Smooth muscle cell (in vitro differentiated cells): ENCODE measurements around the gene BRMS1. TPM values are rescaled to one million over a fixed set of nuclear protein-coding genes. Genes with fewer than 3 reads are reported as not detected.

ENCODE experiments used
- DNase-seq: peaks from one replicate; lab custom pipeline; 2025; ENCODE audit not compliant: unreplicated experiment; lab: John Stamatoyannopoulos, UW
- H2AFZ ChIP-seq: fragments of 200-600 bp; sonication (generic); 2 replicates; pipeline ENCODE4 v1.6.0; 2016; ENCODE audit warnings: antibody characterized with exemption, low read depth, mild to moderate bottlenecking
- H3F3A ChIP-seq: fragments of 200-600 bp; sonication (generic); 2 replicates; pipeline ENCODE4 v1.6.0; 2017; ENCODE audit warnings: antibody characterized with exemption, low read depth
- H3K27ac ChIP-seq: fragments of 200-600 bp; sonication (generic); 2 replicates; pipeline ENCODE4 v1.5.1; 2016; ENCODE audit warnings: low read depth, mild to moderate bottlenecking
- H3K27me3 ChIP-seq: fragments of 200-600 bp; sonication (generic); 2 replicates; pipeline ENCODE4 v1.6.1; 2016; ENCODE audit warnings: low read depth, mild to moderate bottlenecking
- H3K36me3 ChIP-seq: fragments of 200-600 bp; sonication (generic); 2 replicates; pipeline ENCODE4 v1.5.1; 2016; ENCODE audit warnings: low read depth
- H3K4me1 ChIP-seq: fragments of 200-600 bp; sonication (generic); 2 replicates; pipeline ENCODE4 v1.5.1; 2016; ENCODE audit warnings: low read depth
- H3K4me2 ChIP-seq: fragments of 200-600 bp; sonication (generic); 2 replicates; pipeline ENCODE4 v1.6.0; 2016; ENCODE audit warnings: mild to moderate bottlenecking
- H3K4me3 ChIP-seq: fragments of 200-600 bp; sonication (generic); 2 replicates; pipeline ENCODE4 v1.5.1; 2016; ENCODE audit warnings: mild to moderate bottlenecking
- H3K79me2 ChIP-seq: fragments of 200-600 bp; sonication (generic); 2 replicates; pipeline ENCODE4 v1.6.0; 2016; ENCODE audit warnings: low read depth, mild to moderate bottlenecking
- H3K9ac ChIP-seq: fragments of 200-600 bp; sonication (generic); 2 replicates; pipeline ENCODE4 v1.6.0; 2016; ENCODE audit warnings: low read depth
- H3K9me3 ChIP-seq: fragments of 200-600 bp; sonication (generic); replicated peaks from 2 replicates; pipeline ENCODE4 v1.5.1; 2016; ENCODE audit warnings: low read depth
- H4K20me1 ChIP-seq: fragments of 200-600 bp; sonication (generic); 2 replicates; pipeline ENCODE4 v1.6.0; 2016; ENCODE audit warnings: low read depth
- WGBS: methylation state at CpG from one replicate; pipeline ENCODE4 v1.1.7; 2016; ENCODE audit warnings: low lambda C conversion rate; 5-methylcytosine and 5-hydroxymethylcytosine counted together
- polyA plus RNA-seq: library from polyadenylated mRNA; unstranded; fragments of >200 nt; fragmentation: Nextera tagmentation; extraction: Ambion mirVana; gene quantifications from 2 replicates; pipeline ENCODE4 v1.2.1, GENCODE V29; 2016
- small RNA-seq: library from RNA; depleted of rRNA; stranded (forward); fragments of <200 nt; gene quantifications from one replicate; pipeline ENCODE3, GENCODE V24; 2014
- total RNA-seq: library from RNA; depleted of rRNA; stranded (reverse); fragments of >200 nt; gene quantifications from 2 replicates; pipeline ENCODE4 v1.2.3, GENCODE V29; 2014
- TF ChIP-seq, protein P1 (sequence below): fragments of 200-600 bp; sonication (generic); IDR thresholded peaks from 2 replicates; pipeline ENCODE4 v1.5.1; 2017; ENCODE audit warnings: borderline replicate concordance, mild to moderate bottlenecking, antibody characterized with exemption; ENCODE audit not compliant: insufficient read depth, poor library complexity, severe bottlenecking

BRMS1 gene
- total and polyA plus RNA-seq, 2 experiments from 2014 or later, result 23.8 to 44.2 TPM

DNA sequence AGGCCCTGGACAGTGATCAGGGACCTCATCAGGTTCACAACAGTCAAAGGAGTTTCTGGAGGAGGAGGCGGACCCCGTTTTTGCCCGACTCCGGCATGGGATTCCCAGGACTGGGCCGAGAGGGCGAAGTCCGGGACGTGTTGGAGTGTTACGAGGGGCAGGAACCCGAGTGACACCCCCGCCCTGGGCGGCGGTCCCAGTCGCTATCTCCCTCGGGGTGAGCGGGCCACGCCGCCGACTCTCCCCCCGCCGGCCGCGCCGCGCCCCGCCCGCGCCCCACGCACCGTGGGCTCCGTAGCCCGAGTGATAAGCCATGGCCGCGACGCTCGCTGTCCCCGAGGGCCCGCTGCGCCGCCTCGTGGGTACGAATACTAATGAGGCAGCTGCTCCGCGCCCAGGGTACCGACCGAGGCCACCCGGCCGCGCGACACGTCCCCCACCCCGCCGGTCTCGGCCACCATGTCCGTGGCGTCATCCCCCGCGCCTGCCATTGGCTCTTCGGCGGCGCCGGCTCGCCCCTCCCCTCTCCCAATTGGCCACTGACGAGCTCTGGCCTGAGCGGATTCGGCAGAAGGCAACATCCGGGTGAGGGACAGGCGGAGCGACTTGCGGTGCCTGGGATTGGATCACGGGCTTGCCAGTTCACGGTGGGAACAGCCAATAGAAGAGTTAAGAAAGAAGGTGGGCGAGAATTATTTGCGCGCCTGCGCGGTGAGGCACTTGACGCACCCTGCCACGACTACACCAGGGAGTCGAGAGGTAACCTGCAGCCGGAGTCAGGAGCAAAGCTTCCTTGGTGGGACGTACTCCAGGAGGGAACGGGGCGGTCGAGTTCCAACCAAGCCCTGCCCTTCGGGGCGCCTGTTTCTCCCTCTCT is 56.0 kb downstream of the BRMS1 start, which contains the start of gene YIF1A:
Gene YIF1A, minus strand, starts transcription at position 473 of the 877 bp plus-strand sequence. Its CDS starts 158 bp downstream, at position 315.
- DNase-seq, result peak; percentile 94
- Histone ChIP-seq H3K27me3 (peaks cover 35% of the 10 kb centered on the region), H3K9me3 (no peaks in the 10 kb centered on the region), H3K4me1 (peaks cover 15% of the 10 kb centered on the region), H3K79me2 (peaks cover 35% of the 10 kb centered on the region), H2AFZ (no peak within 1 kb of the TSS), H4K20me1 (peaks cover 41% of the 10 kb centered on the region), H3K4me3 (peak within 1 kb of the TSS; percentile 71), H3K36me3 (no peaks in the 10 kb centered on the region), H3K4me2 (peak within 1 kb of the TSS; percentile 86), H3K9ac (peak within 1 kb of the TSS; percentile 90), H3F3A (no peaks in the 10 kb centered on the region), H3K27ac (peak within 1 kb of the TSS; percentile 93)
- under 1% methylated on average over 63 of the region's 87 CpGs for WGBS
- TF ChIP-seq, protein P1, sequence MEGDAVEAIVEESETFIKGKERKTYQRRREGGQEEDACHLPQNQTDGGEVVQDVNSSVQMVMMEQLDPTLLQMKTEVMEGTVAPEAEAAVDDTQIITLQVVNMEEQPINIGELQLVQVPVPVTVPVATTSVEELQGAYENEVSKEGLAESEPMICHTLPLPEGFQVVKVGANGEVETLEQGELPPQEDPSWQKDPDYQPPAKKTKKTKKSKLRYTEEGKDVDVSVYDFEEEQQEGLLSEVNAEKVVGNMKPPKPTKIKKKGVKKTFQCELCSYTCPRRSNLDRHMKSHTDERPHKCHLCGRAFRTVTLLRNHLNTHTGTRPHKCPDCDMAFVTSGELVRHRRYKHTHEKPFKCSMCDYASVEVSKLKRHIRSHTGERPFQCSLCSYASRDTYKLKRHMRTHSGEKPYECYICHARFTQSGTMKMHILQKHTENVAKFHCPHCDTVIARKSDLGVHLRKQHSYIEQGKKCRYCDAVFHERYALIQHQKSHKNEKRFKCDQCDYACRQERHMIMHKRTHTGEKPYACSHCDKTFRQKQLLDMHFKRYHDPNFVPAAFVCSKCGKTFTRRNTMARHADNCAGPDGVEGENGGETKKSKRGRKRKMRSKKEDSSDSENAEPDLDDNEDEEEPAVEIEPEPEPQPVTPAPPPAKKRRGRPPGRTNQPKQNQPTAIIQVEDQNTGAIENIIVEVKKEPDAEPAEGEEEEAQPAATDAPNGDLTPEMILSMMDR, result no peak

GRCh38 chr11:66287889-66288670 is 56.8 kb downstream of the BRMS1 start:
- no peak overlapping the region for H2AFZ ChIP-seq
- no peaks in the 10 kb centered on the region for H3K36me3 ChIP-seq
- TF ChIP-seq, protein P1, result no peak
- peak overlapping the region; percentile 86 for H3K4me2 ChIP-seq
- peaks cover 35% of the 10 kb centered on the region for H3K79me2 ChIP-seq
- H3K27me3 ChIP-seq, result peaks cover 26% of the 10 kb centered on the region
- no peak for DNase-seq
- H3K9ac ChIP-seq, result peak overlapping the region; percentile 90
- peak overlapping the region; percentile 93 for H3K27ac ChIP-seq
- 44% methylated on average over 20 of the region's 20 CpGs for WGBS
- peaks cover 47% of the 10 kb centered on the region for H4K20me1 ChIP-seq
- peaks cover 15% of the 10 kb centered on the region for H3K4me1 ChIP-seq
- no peaks in the 10 kb centered on the region for H3K9me3 ChIP-seq
- H3F3A ChIP-seq, result no peaks in the 10 kb centered on the region
- peak overlapping the region; percentile 71 for H3K4me3 ChIP-seq

Small RNAs within 50 kb of the gene (small RNA-seq; reads per million reads assigned to genes)
- not detected for gene RF00017
- not detected for gene RNU1-84P

Other genes with a start within 250 kb of the BRMS1 start
- 8.9 and 11.5 TPM in 2 replicates for gene KLC2, start 87.4 kb downstream of the BRMS1 start, total RNA-seq
- gene KLC2, start 87.4 kb downstream of the BRMS1 start, polyA plus RNA-seq, result 29.3 and 38.6 TPM in 2 replicates
- gene RAB1B, start 76.5 kb downstream of the BRMS1 start, total RNA-seq, result 53.3 and 57.7 TPM in 2 replicates
- gene RAB1B, start 76.5 kb downstream of the BRMS1 start, polyA plus RNA-seq, result 20.9 and 23.3 TPM in 2 replicates
- 5.1 and 12.2 TPM in 2 replicates for gene CNIH2, start 66.9 kb downstream of the BRMS1 start, total RNA-seq
- gene CNIH2, start 66.9 kb downstream of the BRMS1 start, polyA plus RNA-seq, result 13.7 and 17.0 TPM in 2 replicates
- gene YIF1A, start 56.0 kb downstream of the BRMS1 start, total RNA-seq, result 110 and 195 TPM in 2 replicates
- 320 and 365 TPM in 2 replicates for gene YIF1A, start 56.0 kb downstream of the BRMS1 start, polyA plus RNA-seq
- gene TMEM151A, start 53.2 kb downstream of the BRMS1 start, total RNA-seq, result 0.18 TPM in 1 of 2 replicates, not detected in the other
- 0.13 and 0.64 TPM in 2 replicates for gene TMEM151A, start 53.2 kb downstream of the BRMS1 start, polyA plus RNA-seq
- 29.0 and 35.5 TPM in 2 replicates for gene CD248, start 28.1 kb downstream of the BRMS1 start, total RNA-seq
- 196 and 287 TPM in 2 replicates for gene CD248, start 28.1 kb downstream of the BRMS1 start, polyA plus RNA-seq
- 7.5 and 18.0 TPM in 2 replicates for gene RIN1, start 8.7 kb downstream of the BRMS1 start, total RNA-seq
- 15.3 and 18.3 TPM in 2 replicates for gene RIN1, start 8.7 kb downstream of the BRMS1 start, polyA plus RNA-seq
- 26.5 and 27.1 TPM in 2 replicates for gene B4GAT1, start 2.5 kb upstream of the BRMS1 start, total RNA-seq
- gene B4GAT1, start 2.5 kb upstream of the BRMS1 start, polyA plus RNA-seq, result 29.4 and 35.1 TPM in 2 replicates
- gene SLC29A2, start 26.7 kb upstream of the BRMS1 start, total RNA-seq, result 3.5 TPM in 2 replicates
- gene SLC29A2, start 26.7 kb upstream of the BRMS1 start, polyA plus RNA-seq, result 8.5 and 8.8 TPM in 2 replicates
- gene NPAS4, start 75.9 kb upstream of the BRMS1 start, total RNA-seq, result 0.58 and 0.85 TPM in 2 replicates
- 0.84 and 1.1 TPM in 2 replicates for gene NPAS4, start 75.9 kb upstream of the BRMS1 start, polyA plus RNA-seq
- gene MRPL11, start 93.7 kb upstream of the BRMS1 start, total RNA-seq, result 36.1 and 38.7 TPM in 2 replicates
- 54.5 and 68.4 TPM in 2 replicates for gene MRPL11, start 93.7 kb upstream of the BRMS1 start, polyA plus RNA-seq
- 2.1 and 3.8 TPM in 2 replicates for gene PELI3, start 121.8 kb upstream of the BRMS1 start, total RNA-seq
- gene PELI3, start 121.8 kb upstream of the BRMS1 start, polyA plus RNA-seq, result 9.4 and 10.6 TPM in 2 replicates
- gene DPP3, start 135.3 kb upstream of the BRMS1 start, total RNA-seq, result 34.6 and 59.2 TPM in 2 replicates
- gene DPP3, start 135.3 kb upstream of the BRMS1 start, polyA plus RNA-seq, result 38.0 and 40.1 TPM in 2 replicates
- 25.9 and 30.1 TPM in 2 replicates for gene BBS1, start 165.5 kb upstream of the BRMS1 start, total RNA-seq
- 13.0 and 15.6 TPM in 2 replicates for gene BBS1, start 165.5 kb upstream of the BRMS1 start, polyA plus RNA-seq
- gene ZDHHC24, start 200.9 kb upstream of the BRMS1 start, total RNA-seq, result 11.1 and 15.7 TPM in 2 replicates
- 13.9 and 14.4 TPM in 2 replicates for gene ZDHHC24, start 200.9 kb upstream of the BRMS1 start, polyA plus RNA-seq
- 0.49 TPM in 1 of 2 replicates, not detected in the other for gene ACTN3, start 201.8 kb upstream of the BRMS1 start, total RNA-seq
- gene ACTN3, start 201.8 kb upstream of the BRMS1 start, polyA plus RNA-seq, result 1.3 and 1.4 TPM in 2 replicates
- gene CTSF, start 223.5 kb upstream of the BRMS1 start, total RNA-seq, result 0.27 and 0.45 TPM in 2 replicates
- gene CTSF, start 223.5 kb upstream of the BRMS1 start, polyA plus RNA-seq, result 0.62 TPM in 1 of 2 replicates, not detected in the other
- 2.5 TPM in 1 of 2 replicates, not detected in the other for gene CCDC87, start 248.0 kb upstream of the BRMS1 start, total RNA-seq
- 0.56 and 0.91 TPM in 2 replicates for gene CCDC87, start 248.0 kb upstream of the BRMS1 start, polyA plus RNA-seq
- 24.6 and 29.2 TPM in 2 replicates for gene CCS, start 248.1 kb upstream of the BRMS1 start, total RNA-seq
- gene CCS, start 248.1 kb upstream of the BRMS1 start, polyA plus RNA-seq, result 104 and 113 TPM in 2 replicates